ENCODE data around the gene BTD.

DNA sequence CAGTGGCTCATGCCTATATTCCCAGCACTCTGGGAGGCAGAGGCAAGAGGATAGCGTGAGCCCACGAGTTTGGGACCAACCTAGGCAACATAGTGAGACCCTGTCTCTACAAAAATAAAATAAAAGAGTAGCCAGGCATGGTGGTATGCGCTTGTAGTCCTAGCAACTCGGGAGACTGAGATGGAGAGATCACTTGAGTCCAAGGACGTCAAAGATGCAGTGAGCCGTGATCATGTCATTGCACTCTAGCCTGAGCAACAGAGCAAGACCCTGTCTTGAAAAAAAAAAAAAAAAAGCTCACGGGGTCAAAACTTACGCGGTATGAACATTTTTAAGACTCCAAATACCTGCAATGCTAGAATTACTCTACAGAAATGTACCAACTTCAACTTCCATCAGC is 43.0 kb upstream of the BTD start:
- TF ChIP-seq ARNT (IDR thresholded peaks at IDR 0.05) = no peak
- TF ChIP-seq, protein P1, sequence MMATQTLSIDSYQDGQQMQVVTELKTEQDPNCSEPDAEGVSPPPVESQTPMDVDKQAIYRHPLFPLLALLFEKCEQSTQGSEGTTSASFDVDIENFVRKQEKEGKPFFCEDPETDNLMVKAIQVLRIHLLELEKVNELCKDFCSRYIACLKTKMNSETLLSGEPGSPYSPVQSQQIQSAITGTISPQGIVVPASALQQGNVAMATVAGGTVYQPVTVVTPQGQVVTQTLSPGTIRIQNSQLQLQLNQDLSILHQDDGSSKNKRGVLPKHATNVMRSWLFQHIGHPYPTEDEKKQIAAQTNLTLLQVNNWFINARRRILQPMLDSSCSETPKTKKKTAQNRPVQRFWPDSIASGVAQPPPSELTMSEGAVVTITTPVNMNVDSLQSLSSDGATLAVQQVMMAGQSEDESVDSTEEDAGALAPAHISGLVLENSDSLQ (IDR thresholded peaks at IDR 0.05) = no peak
- TF ChIP-seq CTBP1 (IDR thresholded peaks at IDR 0.05; ENCODE audit: borderline replicate concordance) = no peak
- no peak for TF ChIP-seq SP1 (IDR thresholded peaks at IDR 0.05)
- no peak for TF ChIP-seq HDGF (IDR thresholded peaks at IDR 0.05; ENCODE audit: borderline replicate concordance)
